Heart left ventricle (tissue), 16 donors: ENCODE results near the gene SDHC. TPM values are rescaled to one million over a fixed set of nuclear protein-coding genes. Genes with fewer than 3 reads are reported as not detected.
"Not testable (repeated sequence)": the region's sequence is repeated elsewhere in the genome, so short reads cannot be mapped to it uniquely, and the experiment has no call there.

Experiments
- ATAC-seq, 4 donors: fragments of 200-7000 bp; cut with Tn5 transposase; one replicate each; pipeline ENCODE4 v1.9.1; 2020 to 2022; ENCODE audit warnings: moderate library complexity in 4 of 4, mild to moderate bottlenecking in 3 of 4, moderate number of reproducible peaks in 1 of 4
- DNase-seq, 5 donors: peaks; one replicate each; pipeline ENCODE4 v3.0.0-alpha.2; 2020
- H3K27ac ChIP-seq, 12 donors: fragments of 200-600 bp; sonication (generic) in 4 of 12; one replicate each; pipeline versions ENCODE4 v1.5.0 to v1.8.0; 2016 to 2022; ENCODE audit warnings: mild to moderate bottlenecking in 2 of 12
- H3K27me3 ChIP-seq, 9 donors: fragments of 200-600 bp; sonication (generic) in 2 of 9; one replicate each; pipeline versions ENCODE4 v1.5.1 to v1.8.0; 2016 to 2022; ENCODE audit warnings: mild to moderate bottlenecking in 3 of 9
- H3K36me3 ChIP-seq, 9 donors: fragments of 200-600 bp; sonication (generic) in 2 of 9; one replicate each; pipeline versions ENCODE4 v1.5.0 to v1.8.0; 2018 to 2022; ENCODE audit warnings: mild to moderate bottlenecking in 2 of 9
- H3K4me1 ChIP-seq, 12 donors: fragments of 200-600 bp; sonication (generic) in 4 of 12; one replicate each; pipeline versions ENCODE4 v1.5.0 to v1.8.0; 2016 to 2022; ENCODE audit warnings: mild to moderate bottlenecking in 3 of 12
- H3K4me3 ChIP-seq, 12 donors: fragments of 200-600 bp; sonication (generic) in 4 of 12; one replicate each; pipeline versions ENCODE4 v1.5.0 to v1.8.0; 2017 to 2022; ENCODE audit warnings: mild to moderate bottlenecking in 9 of 12, moderate library complexity in 4 of 12
- H3K9me3 ChIP-seq, 12 donors: fragments of 200-600 bp; sonication (generic) in 4 of 12; one replicate each; pipeline versions ENCODE4 v1.5.0 to v1.8.0; 2016 to 2022; ENCODE audit warnings: mild to moderate bottlenecking in 1 of 12
- CTCF ChIP-seq, 12 donors: fragments of 200-600 bp; sonication (generic) in 4 of 12; IDR thresholded peaks; one replicate each; pipeline versions ENCODE4 v1.5.0 to v1.8.0; 2018 to 2022; ENCODE audit warnings: antibody characterized with exemption in 12 of 12, mild to moderate bottlenecking in 5 of 12
- POLR2A ChIP-seq, 2 donors: fragments of 450-650 bp; IDR thresholded peaks; one replicate each; pipeline ENCODE4 v1.6.1; 2017; ENCODE audit warnings: antibody characterized with exemption in 2 of 2, mild to moderate bottlenecking in 2 of 2, moderate library complexity in 2 of 2
- WGBS, 4 donors: extraction: QIAGEN DNeasy Blood & Tissue Kit in 2 of 4; methylation state at CpG; one replicate each; pipeline versions ENCODE4 v1.1.5 to v1.1.7; 2013 to 2018; 5-methylcytosine and 5-hydroxymethylcytosine counted together
- intact Hi-C, 10 donors: fragments of 100-400 bp; cut with DNase I; formaldehyde crosslinking; loops; one replicate each; pipeline versions ENCODE4 v1.11.1 to v1.14.2; 2022
- polyA plus RNA-seq, 2 donors: library from polyadenylated mRNA; stranded (reverse); fragments of 200-250 nt; gene quantifications; one replicate each; pipeline ENCODE4 v1.2.3, GENCODE V29; 2013
- total RNA-seq, 9 donors: library from RNA; depleted of rRNA in 2 of 9; stranded (reverse); fragments of >200 nt in 2 of 9; fragmentation: NEBNext Ultra II Directional in 3 of 9; extraction: Animal tissue kit (Norgen Biotek cat#: 25700) in 3 of 9; gene quantifications; one replicate each; pipeline versions ENCODE4 v1.1.0 to v1.2.4, GENCODE V29; 2016 to 2023
- donor health status: ischemic (EF 13 %, LVEDD 7.1; RV severe dilation, severe dysfunction).
- donor health status: healthy with polysubstance abuse.
- donor health status: DM: no; HTN: yes; CAD: no.
- donor health status: DM: no; HTN: no; CAD: no.
- donor health status: ischemic (EF 25% LVEDD 6.9; RV normal size, moderate dysfunction).
- donor health status: ischemic (EF 25% LVEDD 5.7; RV mildly dilated, moderate dysfunction).
- donor health status: healthy.
- donor health status: DM: yes; HTN: yes; CAD: no.
- donor health status: ischemic (EF 35%, LVEDD 5.7; RV mildly dilated, moderate dysfunction).
- donor health status: nonischemic (EF 11% LVEDD 7.7; RV severe dilation, severe dysfunction).
- donor health status: DM: yes; HTN: yes; CAD: no.
- donor health status: PGD.
- donor health status: ischemic (EF 29% LVEDD 5.4; RV normal size, mild dysfunction).
- donor health status: nonischemic (EF 23%, LVEDD 6.1; RV moderate dilation, normal function).

The SDHC gene
- total and polyA plus RNA-seq, 11 donors = 50.6 to 408 (median 301) TPM

GRCh38 chr1:161381707-161382106 is 67.5 kb downstream of the SDHC start:
- no peaks in the 10 kb centered on the region for H3K27me3 ChIP-seq
- intact Hi-C loops = loop anchor here in 9 of 10 donors (1.0 to 10.0 kb wide), 10 partner anchors 64 to 189 kb away; partner anchors contain the start of genes TOMM40L (in 7 of the 9), ADAMTS4 (in 1 of the 9), NDUFS2 (in 1 of the 9) and SDHC (in 1 of the 9)
- TF ChIP-seq POLR2A (IDR thresholded peaks at IDR 0.05) = no peak
- no peak for TF ChIP-seq CTCF (IDR thresholded peaks at IDR 0.05)
- H3K9me3 ChIP-seq = no peaks in the 10 kb centered on the region
- no peak for ATAC-seq
- no peaks in the 10 kb centered on the region for H3K36me3 ChIP-seq
- H3K27ac ChIP-seq = peak overlapping the region in 3 of 12 donors; percentile 70 to 73 (median 71)
- H3K4me1 ChIP-seq = peaks cover 0 to 27% (median 0%) of the 10 kb centered on the region in 12 donors
- DNase-seq = no peak
- WGBS, 4 donors = 60 to 69% (median 64%) methylated on average over 6 of the region's 6 CpGs
- no peak overlapping the region for H3K4me3 ChIP-seq

- no peaks in the 10 kb centered on the region for H3K36me3 ChIP-seq
- H3K27ac ChIP-seq = peak overlapping the region in 3 of 12 donors; percentile 56 to 73 (median 70)
- WGBS, 4 donors = 23 to 39% (median 32%) methylated on average over 4 of the region's 4 CpGs
- H3K4me1 ChIP-seq = peaks cover 0 to 34% (median 0%) of the 10 kb centered on the region in 12 donors
- H3K9me3 ChIP-seq = no peaks in the 10 kb centered on the region
- ATAC-seq = peak; percentile 62 to 88 (median 76)
- no peak overlapping the region for H3K4me3 ChIP-seq
- no peak for DNase-seq
- TF ChIP-seq CTCF (IDR thresholded peaks at IDR 0.05) = peak; percentile 51 to 83 (median 66)
- TF ChIP-seq POLR2A (IDR thresholded peaks at IDR 0.05) = no peak
- no peaks in the 10 kb centered on the region for H3K27me3 ChIP-seq
- intact Hi-C loops = loop anchor here in 9 of 10 donors (1.0 to 10.0 kb wide), 10 partner anchors 65 to 190 kb away; partner anchors contain the start of genes TOMM40L (in 7 of the 9), ADAMTS4 (in 1 of the 9), NDUFS2 (in 1 of the 9) and SDHC (in 1 of the 9)
Measured at GRCh38 chr1:161382214-161383019, 68.2 kb downstream of the SDHC start.

GRCh38 chr1:161388639-161389038 is 74.5 kb downstream of the SDHC start:
- Histone ChIP-seq H3K27me3 (no peaks in the 10 kb centered on the region), H3K4me1 (peaks cover 0 to 41% (median 7%) of the 10 kb centered on the region in 12 donors), H3K4me3 (no peak overlapping the region), H3K36me3 (no peaks in the 10 kb centered on the region), H3K9me3 (no peaks in the 10 kb centered on the region), H3K27ac (peak overlapping the region in 5 of 12 donors; percentile 86 to 97 (median 94))
- DNase-seq = no peak
- TF ChIP-seq POLR2A (IDR thresholded peaks at IDR 0.05) = no peak
- no peak for TF ChIP-seq CTCF (IDR thresholded peaks at IDR 0.05)
- WGBS, 4 donors = 94 to 98% (median 97%) methylated on average over 3 of the region's 3 CpGs
- intact Hi-C loops = loop anchor here in 4 of 10 donors (5.0 to 10.0 kb wide), 4 partner anchors 74 to 201 kb away; partner anchors contain the start of genes ADAMTS4 (in 1 of the 4), SDHC (in 1 of the 4) and TOMM40L (in 1 of the 4)
- ATAC-seq = no peak

- peak overlapping the region; percentile 43 to 97 (median 88) for H3K27ac ChIP-seq
- H3K36me3 ChIP-seq, H3K9me3 ChIP-seq, DNase-seq, ATAC-seq, H3K27me3 ChIP-seq: not testable (repeated sequence)
- intact Hi-C loops = loop anchor here in 4 of 10 donors (5.0 to 10.0 kb wide), 4 partner anchors 74 to 202 kb away; partner anchors contain the start of genes ADAMTS4 (in 1 of the 4), SDHC (in 1 of the 4) and TOMM40L (in 1 of the 4)
- H3K4me1 ChIP-seq = peaks cover 0 to 40% (median 7%) of the 10 kb centered on the region in 12 donors
- 77 to 80% (median 78%) methylated on average over 16 of the region's 16 CpGs for WGBS, 4 donors
- peak overlapping the region; percentile 4 to 73 (median 59) for H3K4me3 ChIP-seq
Measured at GRCh38 chr1:161389158-161389557, 75.0 kb downstream of the SDHC start.
